ENCODE data around the gene CCDC185. TPM values are rescaled to one million over a fixed set of nuclear protein-coding genes. Genes with fewer than 3 reads are reported as not detected.

Gene CCDC185
- total RNA-seq, 1 experiment from 2014 or later, result not detected

- DNase-seq (ENCODE audit: low spot score), result no peak
Measured at GRCh38 chr1:223430236-223430635, 37.0 kb downstream of the CCDC185 start.

GRCh38 chr1:223437151-223437550 lies 43.9 kb downstream of the CCDC185 start:
- no peak for DNase-seq (ENCODE audit: low spot score)

GRCh38 chr1:223443397-223443796 lies 50.2 kb downstream of the CCDC185 start:
- DNase-seq (ENCODE audit: low spot score), result no peak

GRCh38 chr1:223444411-223444810 lies 51.2 kb downstream of the CCDC185 start:
- DNase-seq (ENCODE audit: low spot score), result no peak

Other genes with a start within 250 kb of the CCDC185 start
- gene SUSD4, start 29.2 kb upstream of the CCDC185 start, total RNA-seq (2014; rRNA removed; shearing (Covaris generic)), result 0.05 TPM in 1 of 2 replicates, not detected in the other

Data from A172 (cell line).